ENCODE results near the gene STK39. TPM values are rescaled to one million over a fixed set of nuclear protein-coding genes. Genes with fewer than 3 reads are reported as not detected.

The STK39 gene
- total and polyA plus RNA-seq, 2 experiments from 2014 or later: 3.2 to 14.6 TPM

- H2AFZ ChIP-seq: no peak overlapping the region
- H3K27ac ChIP-seq: no peak overlapping the region
- no peak for DNase-seq
- in situ Hi-C loops (cut with MboI): no loop called here
- H3K4me2 ChIP-seq (ENCODE audit: unreplicated experiment): no peak overlapping the region
- no peaks in the 10 kb centered on the region for H3K27me3 ChIP-seq (replicated peaks; ENCODE audit: insufficient read depth)
- H3F3A ChIP-seq (ENCODE audit: insufficient read depth): peaks cover 11% of the 10 kb centered on the region
- no peak overlapping the region for H3K4me3 ChIP-seq
- peaks cover 10% of the 10 kb centered on the region; the same call in 1 of the 2 replicates for H3K79me2 ChIP-seq (ENCODE audit: insufficient read depth)
- 67 to 75% methylated on average over 4 of the region's 4 CpGs for WGBS, 2 experiments (ENCODE audit: low coverage in 1 of 2, low lambda C conversion rate in 2 of 2, missing lambda C conversion rate in 2 of 2)
- H3K9me3 ChIP-seq (ENCODE audit: low read depth): no peaks in the 10 kb centered on the region
- peaks cover 24% of the 10 kb centered on the region for H3K4me1 ChIP-seq (ENCODE audit: insufficient read depth)
- H3K36me3 ChIP-seq (ENCODE audit: low read depth): no peaks in the 10 kb centered on the region
- TF ChIP-seq EZH2 (IDR thresholded peaks at IDR 0.05; ENCODE audit: insufficient read depth, poor library complexity, severe bottlenecking) (no peak), EZH2phosphoT487 (IDR thresholded peaks at IDR 0.05; ENCODE audit: insufficient read depth, low read depth) (no peak)
- H4K20me1 ChIP-seq (ENCODE audit: insufficient read depth): no peaks in the 10 kb centered on the region
- H3K9ac ChIP-seq: no peak overlapping the region
- H3K9me2 ChIP-seq (ENCODE audit: insufficient read depth): no peaks in the 10 kb centered on the region
These were observed 78.2 kb downstream of the STK39 start for GRCh38 chr2:168169097-168169745.

DNA sequence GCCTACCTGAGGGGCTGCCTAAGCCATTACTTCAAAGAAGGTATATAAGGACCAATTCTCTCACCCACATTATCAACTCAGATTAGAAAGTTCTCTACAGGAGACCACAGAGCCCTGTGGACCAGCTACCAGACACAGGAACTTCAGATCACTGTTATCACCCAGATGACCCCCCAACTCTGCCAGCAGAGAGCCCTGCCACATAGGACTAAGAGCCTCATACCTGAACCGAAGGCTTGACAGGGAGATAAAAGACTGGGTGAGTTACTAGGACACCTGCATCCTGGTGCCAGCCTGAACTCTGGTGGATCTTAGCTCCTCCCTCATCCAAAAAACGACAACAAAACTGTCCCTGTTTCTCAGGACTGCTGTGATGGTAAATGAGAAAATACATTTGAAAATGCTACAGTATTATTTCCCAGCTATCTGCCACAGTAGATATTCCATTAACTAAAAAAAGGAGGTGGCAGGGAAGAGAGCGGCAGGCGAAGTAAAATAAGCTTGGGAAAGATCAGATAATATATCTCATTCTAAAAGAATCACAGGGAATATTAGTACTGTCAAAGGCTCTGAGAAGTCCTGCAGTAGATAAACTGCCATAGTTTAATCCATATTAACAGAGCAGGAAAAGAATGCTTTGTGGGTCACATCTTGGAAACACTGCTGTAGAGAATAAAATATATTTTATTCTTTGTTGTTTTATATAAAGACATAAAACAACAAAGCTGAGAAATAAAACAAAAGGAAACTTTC, 79.7 kb downstream of the STK39 start:
- Histone ChIP-seq H3K4me2 (ENCODE audit: unreplicated experiment) (no peak overlapping the region), H3K27ac (no peak overlapping the region), H4K20me1 (ENCODE audit: insufficient read depth) (no peaks in the 10 kb centered on the region), H3F3A (ENCODE audit: insufficient read depth) (peaks cover 11% of the 10 kb centered on the region), H3K4me1 (ENCODE audit: insufficient read depth) (peaks cover 24% of the 10 kb centered on the region), H3K9me3 (ENCODE audit: low read depth) (no peaks in the 10 kb centered on the region), H3K4me3 (no peak overlapping the region), H3K36me3 (ENCODE audit: low read depth) (no peaks in the 10 kb centered on the region), H3K9me2 (ENCODE audit: insufficient read depth) (no peaks in the 10 kb centered on the region), H3K9ac (no peak overlapping the region), H3K27me3 (replicated peaks; ENCODE audit: insufficient read depth) (no peaks in the 10 kb centered on the region), H3K79me2 (ENCODE audit: insufficient read depth) (peaks cover 10% of the 10 kb centered on the region; the same call in 1 of the 2 replicates), H2AFZ (no peak overlapping the region)
- 83 to 91% methylated on average over 4 of the region's 4 CpGs for WGBS, 2 experiments (ENCODE audit: low coverage in 1 of 2, low lambda C conversion rate in 2 of 2, missing lambda C conversion rate in 2 of 2)
- TF ChIP-seq EZH2phosphoT487 (IDR thresholded peaks at IDR 0.05; ENCODE audit: insufficient read depth, low read depth) (no peak), EZH2 (IDR thresholded peaks at IDR 0.05; ENCODE audit: insufficient read depth, poor library complexity, severe bottlenecking) (no peak)
- in situ Hi-C loops (cut with MboI): no loop called here
- no peak for DNase-seq

DNA sequence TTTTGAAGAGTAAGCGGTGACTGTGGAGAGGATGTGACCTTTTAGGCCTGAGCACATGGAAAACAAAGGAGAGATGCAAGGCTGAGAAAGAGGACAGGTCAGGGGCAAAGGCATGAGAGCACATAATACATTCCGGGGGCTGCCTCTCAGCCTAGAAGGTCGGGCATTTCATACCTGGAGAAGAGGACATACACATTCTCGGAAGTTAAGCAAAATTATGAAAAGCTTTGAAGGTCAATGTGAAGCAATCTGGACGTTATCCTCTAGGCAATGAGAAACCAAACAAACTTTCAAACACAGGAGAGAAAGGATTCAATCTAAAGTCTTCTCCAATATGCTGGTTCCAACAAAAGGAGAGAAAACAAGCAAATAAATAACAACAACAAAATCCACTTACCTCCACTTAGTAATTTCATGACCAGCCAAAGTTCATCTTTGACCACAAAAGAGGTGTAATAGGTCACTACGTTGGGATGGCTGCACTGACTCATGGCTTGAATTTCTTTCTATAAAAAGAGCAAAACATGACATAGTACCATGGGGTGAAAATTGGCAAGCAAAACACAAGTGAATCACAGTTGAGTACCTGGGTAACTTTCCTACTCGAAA, 80.4 kb downstream of the STK39 start:
- Histone ChIP-seq H3K9ac (no peak overlapping the region), H3K79me2 (ENCODE audit: insufficient read depth) (peaks cover 10% of the 10 kb centered on the region; the same call in 1 of the 2 replicates), H4K20me1 (ENCODE audit: insufficient read depth) (no peaks in the 10 kb centered on the region), H3K27me3 (replicated peaks; ENCODE audit: insufficient read depth) (no peaks in the 10 kb centered on the region), H3K27ac (no peak overlapping the region), H3K4me3 (no peak overlapping the region), H3K9me2 (ENCODE audit: insufficient read depth) (no peaks in the 10 kb centered on the region), H3K9me3 (ENCODE audit: low read depth) (no peaks in the 10 kb centered on the region), H3K4me2 (ENCODE audit: unreplicated experiment) (no peak overlapping the region), H3K4me1 (ENCODE audit: insufficient read depth) (peaks cover 24% of the 10 kb centered on the region), H2AFZ (no peak overlapping the region), H3K36me3 (ENCODE audit: low read depth) (no peaks in the 10 kb centered on the region), H3F3A (ENCODE audit: insufficient read depth) (peaks cover 11% of the 10 kb centered on the region)
- in situ Hi-C loops (cut with MboI): no loop called here
- TF ChIP-seq EZH2phosphoT487 (IDR thresholded peaks at IDR 0.05; ENCODE audit: insufficient read depth, low read depth) (no peak), EZH2 (IDR thresholded peaks at IDR 0.05; ENCODE audit: insufficient read depth, poor library complexity, severe bottlenecking) (no peak)
- WGBS, 2 experiments (ENCODE audit: low coverage in 1 of 2, low lambda C conversion rate in 2 of 2, missing lambda C conversion rate in 2 of 2): 80 to 81% methylated on average over 7 of the region's 7 CpGs
- peak; percentile 73 for DNase-seq

DNA sequence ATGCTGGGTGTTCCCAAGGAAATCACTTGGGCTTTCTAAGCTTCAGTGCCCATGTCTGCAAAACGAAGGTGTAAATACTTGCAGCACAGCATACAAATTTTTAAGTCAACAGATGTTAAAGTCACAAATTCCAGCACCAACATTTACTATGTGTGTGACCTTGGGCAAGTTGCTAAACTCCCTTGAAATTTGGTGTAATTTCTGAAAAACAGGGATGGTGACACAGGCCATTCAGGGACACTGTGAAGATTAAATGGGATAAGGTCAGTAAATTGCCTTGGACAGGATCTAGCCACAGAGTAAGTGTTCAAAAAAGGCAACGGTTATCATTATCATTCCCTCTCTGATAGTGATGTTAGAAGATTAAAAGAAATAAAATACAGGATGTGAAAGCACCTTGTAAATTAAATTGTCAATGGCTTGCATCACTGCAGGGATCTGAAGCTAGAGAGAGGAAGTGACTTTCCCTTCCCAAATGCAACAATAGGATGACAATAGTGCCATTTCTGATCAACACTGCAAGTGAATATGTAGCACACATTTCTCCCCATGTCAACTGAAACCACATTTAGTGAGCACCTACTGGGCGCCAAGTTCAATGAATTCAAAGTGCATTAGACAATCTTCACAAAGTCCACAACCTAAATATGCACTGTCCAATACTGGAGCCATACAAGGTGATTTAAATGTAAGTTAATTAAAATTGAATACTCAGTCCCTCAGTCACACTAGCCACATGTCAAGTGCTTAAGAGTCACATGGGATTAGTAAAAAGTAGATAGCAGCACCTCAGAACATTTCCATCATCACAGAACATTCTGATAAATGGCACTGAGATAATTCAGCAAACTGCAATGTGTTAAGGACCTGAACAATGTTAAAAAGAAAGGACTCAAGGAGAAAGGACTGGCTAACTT, 81.2 kb downstream of the STK39 start:
- Histone ChIP-seq H3K27ac (no peak overlapping the region), H3K36me3 (ENCODE audit: low read depth) (no peaks in the 10 kb centered on the region), H3K9me2 (ENCODE audit: insufficient read depth) (no peaks in the 10 kb centered on the region), H4K20me1 (ENCODE audit: insufficient read depth) (no peaks in the 10 kb centered on the region), H3F3A (ENCODE audit: insufficient read depth) (peaks cover 11% of the 10 kb centered on the region), H2AFZ (no peak overlapping the region), H3K27me3 (replicated peaks; ENCODE audit: insufficient read depth) (no peaks in the 10 kb centered on the region), H3K79me2 (ENCODE audit: insufficient read depth) (peaks cover 10% of the 10 kb centered on the region; the same call in 1 of the 2 replicates), H3K9ac (no peak overlapping the region), H3K4me2 (ENCODE audit: unreplicated experiment) (no peak overlapping the region), H3K4me1 (ENCODE audit: insufficient read depth) (peaks cover 24% of the 10 kb centered on the region), H3K9me3 (ENCODE audit: low read depth) (no peaks in the 10 kb centered on the region), H3K4me3 (no peak overlapping the region)
- DNase-seq: no peak
- TF ChIP-seq EZH2phosphoT487 (IDR thresholded peaks at IDR 0.05; ENCODE audit: insufficient read depth, low read depth) (no peak), EZH2 (IDR thresholded peaks at IDR 0.05; ENCODE audit: insufficient read depth, poor library complexity, severe bottlenecking) (no peak)
- WGBS, 2 experiments (ENCODE audit: low coverage in 1 of 2, low lambda C conversion rate in 2 of 2, missing lambda C conversion rate in 2 of 2): 54 to 58% methylated on average over 3 of the region's 3 CpGs
- in situ Hi-C loops (cut with MboI): no loop called here

Data from GM23248 (cell line).